Neural cell (in vitro differentiated cells): Measurements from ENCODE around the gene MBTPS2. TPM values are rescaled to one million over a fixed set of nuclear protein-coding genes. Genes with fewer than 3 reads are reported as not detected.

ENCODE experiments used
- polyA plus RNA-seq: library from polyadenylated mRNA; depleted of rRNA; stranded (reverse); fragments of >200 nt; gene quantifications from 2 replicates; pipeline ENCODE4 v1.2.3, GENCODE V29; 2014
- small RNA-seq, 3 experiments: library from RNA; depleted of rRNA; stranded (forward); fragments of <200 nt; gene quantifications; one replicate each; pipeline ENCODE3, GENCODE V24; 2012

Gene MBTPS2
- polyA plus RNA-seq, 1 donor from 2014 or later, result 11.1 TPM

Small RNA genes within 50 kb of the gene (small RNA-seq; reads per million reads assigned to genes)
- 0 reads per million in 3 experiments for gene U73479.1

Other genes with a start within 250 kb of the MBTPS2 start
- gene KLHL34, start 181.3 kb upstream of the MBTPS2 start, polyA plus RNA-seq, result not detected in 2 replicates
- 0.53 TPM in 1 of 2 replicates, not detected in the other for gene SMPX, start 81.5 kb upstream of the MBTPS2 start, polyA plus RNA-seq
- gene YY2, start 16.4 kb downstream of the MBTPS2 start, polyA plus RNA-seq, result 1.7 and 2.4 TPM in 2 replicates
- gene SMS, start 101.1 kb downstream of the MBTPS2 start, polyA plus RNA-seq, result 101 TPM in 2 replicates
- gene PHEX, start 192.7 kb downstream of the MBTPS2 start, polyA plus RNA-seq, result 0.34 and 0.59 TPM in 2 replicates